ENCODE results near the gene STPG3.

DNA sequence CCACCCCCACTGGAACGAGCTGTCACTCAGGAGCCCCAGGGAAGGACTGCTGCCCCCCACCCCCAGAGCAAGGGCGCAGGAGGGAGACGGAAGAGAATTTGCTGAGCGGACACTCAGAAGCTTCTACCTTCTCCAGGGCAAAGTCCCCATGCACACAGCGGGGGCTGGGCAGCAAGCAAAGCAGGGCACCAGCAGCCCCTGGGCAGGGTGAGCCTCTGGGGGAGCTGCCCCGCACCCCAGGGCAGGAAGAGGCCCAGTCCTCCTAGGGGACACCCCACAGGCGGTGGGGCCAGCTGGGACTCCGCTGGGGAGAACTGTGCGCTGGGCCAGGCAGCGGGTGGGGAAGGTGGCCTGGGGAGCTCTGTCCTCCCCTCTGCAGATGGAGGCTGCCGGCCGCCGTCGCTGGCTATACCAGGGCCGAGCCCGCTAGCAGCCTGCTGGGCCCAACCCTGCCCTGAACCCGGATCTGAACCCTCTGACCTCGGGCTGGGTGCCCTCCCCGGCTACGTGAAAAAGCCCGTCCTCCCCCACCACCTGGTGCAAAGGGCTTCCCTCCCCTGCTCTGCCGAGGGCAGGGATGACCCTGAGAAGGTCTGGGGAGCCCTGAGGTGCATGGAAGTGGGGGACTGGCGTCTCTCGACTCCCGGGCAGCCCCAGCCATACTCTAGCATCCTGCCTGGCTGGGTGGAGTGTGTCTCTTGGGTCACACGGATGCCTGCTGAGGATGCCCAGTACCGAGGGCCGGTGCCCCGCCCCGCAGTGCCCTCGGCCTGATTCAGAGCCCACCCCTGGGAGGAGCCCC, 21.0 kb upstream of the STPG3 start:
- TF ChIP-seq, protein P1, sequence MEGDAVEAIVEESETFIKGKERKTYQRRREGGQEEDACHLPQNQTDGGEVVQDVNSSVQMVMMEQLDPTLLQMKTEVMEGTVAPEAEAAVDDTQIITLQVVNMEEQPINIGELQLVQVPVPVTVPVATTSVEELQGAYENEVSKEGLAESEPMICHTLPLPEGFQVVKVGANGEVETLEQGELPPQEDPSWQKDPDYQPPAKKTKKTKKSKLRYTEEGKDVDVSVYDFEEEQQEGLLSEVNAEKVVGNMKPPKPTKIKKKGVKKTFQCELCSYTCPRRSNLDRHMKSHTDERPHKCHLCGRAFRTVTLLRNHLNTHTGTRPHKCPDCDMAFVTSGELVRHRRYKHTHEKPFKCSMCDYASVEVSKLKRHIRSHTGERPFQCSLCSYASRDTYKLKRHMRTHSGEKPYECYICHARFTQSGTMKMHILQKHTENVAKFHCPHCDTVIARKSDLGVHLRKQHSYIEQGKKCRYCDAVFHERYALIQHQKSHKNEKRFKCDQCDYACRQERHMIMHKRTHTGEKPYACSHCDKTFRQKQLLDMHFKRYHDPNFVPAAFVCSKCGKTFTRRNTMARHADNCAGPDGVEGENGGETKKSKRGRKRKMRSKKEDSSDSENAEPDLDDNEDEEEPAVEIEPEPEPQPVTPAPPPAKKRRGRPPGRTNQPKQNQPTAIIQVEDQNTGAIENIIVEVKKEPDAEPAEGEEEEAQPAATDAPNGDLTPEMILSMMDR (IDR thresholded peaks at IDR 0.05; ENCODE audit: low read length): no peak
- TF ChIP-seq EZH2 (IDR thresholded peaks at IDR 0.05; ENCODE audit: borderline replicate concordance, low read length): no peak

Measured in OCI-LY1 (cell line).